Activated naive CD4-positive, alpha-beta T cell treated with anti-CD3 and anti-CD28 coated beads, Interleukin-2, amount 50 U/mL, for 16 hours (primary cell): ENCODE data around the gene FSTL4.

ENCODE experiments used
- DNase-seq: peaks from one replicate; pipeline ENCODE4 v3.0.0-alpha.2; 2020

FSTL4 gene

DNA sequence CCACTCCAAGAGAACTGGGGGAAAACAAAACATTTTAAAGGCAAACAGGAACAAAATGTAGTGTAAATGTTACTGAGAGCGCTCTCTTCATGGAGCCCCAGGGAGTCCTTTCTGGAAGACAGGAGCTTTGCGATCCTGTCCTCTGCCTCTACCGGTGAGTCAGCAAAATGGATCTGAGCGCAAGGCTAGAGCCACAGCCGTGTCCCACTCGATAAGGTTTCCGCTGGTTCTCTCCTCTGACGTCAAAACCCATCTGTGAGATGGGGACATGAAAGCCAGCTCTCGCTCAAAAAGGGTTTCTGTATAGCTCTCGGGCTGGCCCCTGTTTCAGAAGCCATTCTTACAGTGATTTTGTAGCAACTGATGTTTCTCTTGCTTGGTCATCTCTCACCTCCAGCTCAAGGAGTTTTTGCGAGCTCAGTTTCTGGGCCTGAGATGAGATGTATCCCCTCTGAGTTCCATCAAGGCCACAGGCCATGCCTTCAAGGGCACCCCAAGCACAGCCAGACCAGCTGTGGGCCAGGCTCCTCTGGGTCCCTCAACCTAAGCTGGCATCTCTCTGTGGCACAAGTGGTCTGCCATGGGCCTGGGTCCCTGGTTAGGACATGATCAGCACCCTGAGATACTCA lies 101.6 kb downstream of the FSTL4 start:
- DNase-seq = no peak

DNA sequence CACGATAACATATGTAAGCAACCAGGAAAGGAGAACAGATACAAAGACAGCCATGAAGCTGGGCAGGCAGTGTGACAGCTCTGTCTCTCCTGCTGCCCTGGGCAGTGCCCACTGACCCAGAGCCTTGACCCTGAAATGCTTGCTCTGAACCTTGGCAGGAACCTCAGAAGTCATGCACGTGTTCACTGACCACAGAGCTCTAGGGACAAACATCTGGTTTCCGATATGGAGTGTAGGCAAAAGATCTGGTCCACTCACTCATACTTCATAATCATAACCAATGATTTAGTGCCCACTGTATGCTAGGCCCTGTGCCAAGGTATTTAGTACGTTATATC lies 102.6 kb downstream of the FSTL4 start:
- DNase-seq = no peak

DNA sequence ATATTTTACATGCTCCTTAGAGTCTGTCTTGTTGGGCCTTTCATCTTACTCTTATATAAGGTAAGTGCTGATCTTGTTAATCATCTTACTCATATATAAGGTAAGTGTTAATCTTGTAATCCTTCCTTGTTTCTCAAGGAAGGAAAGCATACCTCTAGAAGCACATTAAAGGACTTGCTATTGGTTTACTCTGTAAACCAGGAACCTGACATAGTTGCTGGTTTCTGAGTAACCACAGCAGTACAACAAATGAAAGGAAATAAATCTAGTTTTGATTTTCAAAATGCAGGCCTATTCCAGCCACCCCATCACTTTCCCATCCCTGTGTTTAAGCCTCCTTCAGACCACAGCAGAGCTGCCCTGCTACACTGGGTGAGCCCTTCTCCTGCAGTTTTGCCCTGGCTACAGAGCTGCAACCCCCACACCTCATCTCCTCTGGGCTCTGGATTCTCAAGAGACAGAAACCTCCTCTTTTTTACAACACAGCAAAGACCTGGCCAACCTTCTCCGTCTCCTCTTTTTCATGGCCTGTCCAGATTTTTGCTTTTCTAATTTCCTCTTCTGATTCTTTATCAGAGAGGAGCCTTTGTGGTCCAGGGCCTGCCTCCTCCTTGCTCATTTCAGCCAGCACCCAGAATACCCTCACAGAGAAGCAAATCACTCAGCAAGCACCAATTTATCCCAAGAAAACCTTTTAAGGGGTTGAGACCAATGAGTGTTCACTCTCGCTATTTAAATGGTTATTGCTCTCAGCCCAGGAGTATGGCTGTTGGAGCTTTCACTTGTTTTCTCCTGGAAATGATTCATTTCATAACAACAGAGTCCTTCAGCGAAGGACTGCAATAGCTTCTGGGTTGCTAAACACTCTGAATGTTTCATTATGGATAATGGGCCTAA lies 103.2 kb downstream of the FSTL4 start:
- DNase-seq = no peak

DNA sequence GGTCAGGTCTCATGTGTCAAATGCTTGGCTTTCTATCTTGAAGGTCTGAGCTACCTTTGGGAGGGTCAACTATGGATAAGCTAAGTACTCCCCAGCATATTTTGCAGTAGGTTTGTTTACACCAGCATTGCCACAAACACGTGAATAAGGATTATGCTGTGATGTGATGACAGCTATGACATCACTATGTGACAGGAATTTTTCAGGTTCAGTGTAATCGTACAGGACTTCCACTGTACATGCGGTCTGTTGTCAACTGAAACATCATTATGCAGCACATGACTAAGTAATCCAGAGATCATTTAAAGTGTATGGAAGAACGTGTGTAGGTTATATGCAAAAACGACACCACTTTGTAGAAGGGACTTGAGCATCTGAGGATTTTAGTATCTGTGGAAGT lies 104.0 kb downstream of the FSTL4 start:
- DNase-seq = no peak

DNA sequence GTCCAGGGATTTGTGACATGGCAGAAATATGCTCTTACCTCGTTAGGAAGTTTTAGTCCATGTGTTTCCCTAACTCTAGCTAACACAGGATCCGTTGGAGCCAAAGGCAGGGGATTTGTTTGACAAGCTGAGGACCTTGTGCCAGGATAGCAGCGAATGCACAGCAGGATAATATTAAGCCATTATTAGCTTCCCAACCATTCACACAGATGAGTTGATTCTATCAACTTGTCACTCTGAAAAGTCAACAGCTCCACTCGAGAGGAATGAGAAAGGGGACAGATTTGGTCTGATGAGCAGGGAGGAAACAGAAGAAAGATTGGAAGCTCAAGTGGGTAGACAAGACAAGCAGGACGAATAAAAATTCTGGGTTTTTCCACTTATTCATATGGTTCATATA lies 106.2 kb downstream of the FSTL4 start:
- no peak for DNase-seq

DNA sequence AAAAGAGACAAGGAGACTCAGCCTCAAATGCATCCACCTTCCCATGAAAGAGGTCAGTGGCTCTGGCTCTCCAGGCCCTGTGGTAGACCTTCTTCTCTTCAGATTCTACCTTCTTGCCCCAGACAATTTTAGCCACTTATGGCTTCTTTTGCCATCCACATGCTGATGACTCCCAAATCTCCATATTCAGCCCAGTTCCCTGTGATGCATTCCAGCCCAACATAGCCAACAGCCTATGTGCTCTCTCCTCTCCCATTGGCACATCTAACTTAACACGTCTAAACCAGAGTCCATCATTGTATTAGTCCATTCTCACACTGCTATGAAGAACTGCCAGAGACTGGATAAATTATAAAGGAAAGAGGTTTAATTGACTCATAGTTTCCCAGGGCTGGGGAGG lies 108.8 kb downstream of the FSTL4 start:
- DNase-seq = no peak

DNA sequence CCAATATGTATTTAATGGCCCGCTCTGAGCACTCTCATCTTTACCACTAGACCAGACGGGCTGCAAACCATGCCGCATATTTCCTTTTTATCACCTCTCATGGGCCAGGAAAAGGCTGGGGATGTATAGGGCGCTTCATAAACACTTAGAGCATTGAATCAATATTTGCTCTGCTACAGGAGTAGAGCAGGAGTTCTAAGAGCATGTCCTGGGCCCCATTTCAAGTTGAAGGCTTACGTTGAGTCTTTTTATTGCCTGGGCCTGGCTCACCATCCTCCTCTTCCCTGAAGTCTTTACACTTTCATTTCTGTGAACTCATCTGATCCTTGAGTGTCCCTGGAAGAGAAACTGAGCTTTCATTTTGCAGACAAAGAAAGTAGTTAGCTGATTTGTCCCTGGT lies 112.4 kb downstream of the FSTL4 start:
- no peak for DNase-seq

DNA sequence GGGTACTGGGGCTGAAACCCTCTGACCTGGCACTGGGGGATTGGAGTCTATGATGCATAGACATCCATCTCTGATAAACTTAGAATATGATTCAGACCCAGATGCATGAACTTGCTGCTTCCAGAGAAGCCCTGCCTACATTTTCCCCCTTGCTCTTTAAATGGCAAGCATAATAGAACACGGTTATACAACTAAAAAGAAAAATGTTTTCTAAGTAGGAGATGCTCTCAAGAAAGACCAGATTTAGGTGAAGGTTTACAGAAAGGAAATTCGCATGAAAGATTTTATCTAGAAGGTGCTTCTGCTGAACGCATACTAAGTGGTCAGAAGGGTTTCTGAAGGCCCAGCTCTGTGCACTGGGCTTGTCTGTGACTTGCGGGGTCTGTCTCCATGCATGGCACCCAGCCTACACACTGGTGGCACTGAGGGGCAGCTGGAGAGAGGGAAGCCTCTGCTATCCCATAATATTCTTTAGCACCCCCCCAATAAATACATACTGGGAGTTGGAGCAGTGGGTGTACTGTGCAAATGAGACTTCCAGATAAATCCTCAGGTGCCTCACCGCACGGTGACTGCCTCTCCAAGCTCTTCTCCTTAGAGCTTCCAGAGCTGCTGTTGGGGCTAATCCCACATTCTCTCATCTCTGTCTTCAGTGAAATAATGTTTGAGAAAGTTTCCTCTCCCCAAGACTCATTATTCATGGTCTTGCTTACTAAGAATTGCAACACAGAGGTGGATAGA lies 114.6 kb downstream of the FSTL4 start:
- no peak for DNase-seq

DNA sequence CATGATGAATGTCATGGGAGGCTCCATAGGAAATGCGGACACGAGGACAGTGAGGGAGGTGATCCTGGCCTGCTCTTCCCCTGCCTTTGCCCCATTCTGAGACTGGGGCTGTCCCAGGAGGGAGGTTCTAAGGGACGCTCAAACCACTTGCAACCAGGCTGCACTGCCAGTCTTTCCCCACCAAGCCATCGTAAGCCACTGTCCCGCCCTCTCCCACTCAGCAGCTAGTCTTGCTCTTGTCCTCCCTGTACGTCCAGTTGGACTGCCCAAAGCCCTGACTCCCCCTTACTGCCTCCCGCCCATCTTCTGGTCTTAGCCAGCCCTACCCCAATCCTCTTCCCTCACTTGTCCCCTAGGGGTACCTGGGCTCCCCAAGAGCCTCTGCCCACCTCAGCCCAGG lies 115.7 kb downstream of the FSTL4 start:
- DNase-seq = no peak

DNA sequence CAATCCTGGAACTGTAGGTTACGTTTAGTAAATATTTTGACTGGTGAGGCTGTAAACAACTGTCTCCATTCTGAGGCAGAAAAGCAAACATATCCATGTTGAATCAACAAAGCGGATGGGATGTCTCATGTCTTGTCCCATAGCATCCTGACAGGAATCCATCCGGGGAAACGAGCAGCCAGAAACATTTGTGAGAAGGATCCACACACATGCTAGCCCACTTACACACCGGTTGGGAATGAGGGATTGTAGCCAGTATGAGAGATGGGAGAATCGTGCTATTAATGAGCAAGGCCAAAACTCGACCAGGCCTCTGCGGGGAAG lies 117.5 kb downstream of the FSTL4 start:
- DNase-seq = no peak

DNA sequence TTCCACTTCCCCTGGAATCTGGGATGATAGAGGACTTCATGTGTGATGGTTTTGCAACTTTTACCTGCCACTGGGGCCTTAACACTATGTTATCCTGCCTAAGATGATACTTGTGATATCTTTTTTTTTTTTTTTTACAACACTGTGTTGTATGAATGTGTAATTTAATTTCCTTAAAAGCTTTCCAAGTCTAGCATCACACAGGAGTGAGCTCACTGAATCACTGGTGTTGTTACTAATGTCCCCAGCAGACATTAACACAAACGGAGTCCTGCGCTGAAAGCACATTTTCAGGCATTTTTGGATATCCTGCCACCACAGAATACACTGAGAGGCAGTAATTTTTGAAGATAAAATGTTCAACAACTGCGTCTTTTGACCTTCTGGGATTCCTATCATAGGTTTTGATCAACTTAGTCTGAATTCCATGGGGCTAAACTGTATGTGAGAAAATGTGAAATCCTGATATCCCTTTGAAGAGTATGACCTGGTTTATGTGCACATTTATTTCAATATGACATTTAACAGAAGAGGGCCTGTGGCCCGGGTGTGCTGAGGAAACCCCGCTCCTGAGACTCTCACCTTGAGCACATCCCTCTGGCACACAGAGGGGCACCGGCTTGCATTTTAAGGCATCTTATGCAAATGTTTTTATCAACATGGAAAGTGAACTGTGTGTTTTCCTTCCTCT lies 118.0 kb downstream of the FSTL4 start:
- no peak for DNase-seq

DNA sequence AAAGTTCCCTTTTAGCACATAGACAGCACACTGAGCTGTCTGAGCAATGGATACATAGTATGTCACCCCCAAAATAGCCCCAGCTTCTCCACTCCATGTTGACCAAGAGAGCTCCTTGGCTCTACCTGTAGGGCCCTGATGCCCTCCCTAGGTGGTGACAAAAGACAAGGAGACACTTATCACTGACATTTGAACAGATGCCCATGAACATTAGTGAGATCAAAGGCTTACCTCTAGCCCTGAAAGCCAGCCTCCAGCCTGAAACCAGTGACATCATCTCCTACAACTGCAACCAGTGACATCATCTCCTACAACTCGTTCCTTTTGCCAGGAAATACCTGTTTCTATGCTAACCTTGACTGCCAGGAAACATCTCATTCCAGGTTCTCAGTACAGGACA lies 122.7 kb downstream of the FSTL4 start:
- DNase-seq = no peak

DNA sequence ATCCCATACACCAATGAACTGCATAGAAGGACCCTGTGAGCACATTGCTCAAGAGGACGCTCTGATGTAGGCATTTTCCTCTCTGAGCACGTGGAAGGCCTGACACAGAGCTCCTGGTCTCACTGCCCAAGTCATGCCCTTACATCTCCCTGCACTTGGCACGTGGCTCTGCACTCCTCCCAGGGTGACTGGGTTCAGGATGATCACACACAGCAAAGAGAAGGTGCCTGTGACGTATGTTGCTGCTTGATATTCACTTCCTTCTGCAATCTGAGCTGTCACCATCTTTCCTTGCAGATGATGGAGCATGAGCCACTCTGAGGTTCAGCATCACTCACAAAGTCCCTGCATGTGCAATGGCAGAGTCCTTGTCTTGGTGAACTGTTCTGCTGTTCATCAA lies 125.2 kb downstream of the FSTL4 start:
- DNase-seq = no peak

DNA sequence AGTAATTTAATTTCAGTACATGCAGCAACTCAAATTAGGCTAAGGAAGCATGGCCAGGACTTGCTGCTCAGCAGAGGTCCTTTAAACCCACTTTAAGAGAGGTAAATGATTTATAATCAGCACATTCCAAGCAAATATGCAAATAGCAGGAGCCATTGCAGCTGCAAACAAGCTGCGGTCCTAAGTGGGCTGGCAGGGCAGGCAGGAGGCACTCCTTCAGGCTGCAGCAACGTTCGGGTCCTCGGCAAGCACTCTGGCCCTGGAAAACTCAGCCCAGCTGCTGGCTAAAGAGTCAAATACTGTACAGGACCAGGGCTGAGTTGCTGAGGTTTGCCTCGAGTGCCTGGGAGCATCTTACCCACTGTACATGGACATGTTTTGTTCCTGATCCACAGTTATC lies 126.9 kb downstream of the FSTL4 start:
- no peak for DNase-seq

DNA sequence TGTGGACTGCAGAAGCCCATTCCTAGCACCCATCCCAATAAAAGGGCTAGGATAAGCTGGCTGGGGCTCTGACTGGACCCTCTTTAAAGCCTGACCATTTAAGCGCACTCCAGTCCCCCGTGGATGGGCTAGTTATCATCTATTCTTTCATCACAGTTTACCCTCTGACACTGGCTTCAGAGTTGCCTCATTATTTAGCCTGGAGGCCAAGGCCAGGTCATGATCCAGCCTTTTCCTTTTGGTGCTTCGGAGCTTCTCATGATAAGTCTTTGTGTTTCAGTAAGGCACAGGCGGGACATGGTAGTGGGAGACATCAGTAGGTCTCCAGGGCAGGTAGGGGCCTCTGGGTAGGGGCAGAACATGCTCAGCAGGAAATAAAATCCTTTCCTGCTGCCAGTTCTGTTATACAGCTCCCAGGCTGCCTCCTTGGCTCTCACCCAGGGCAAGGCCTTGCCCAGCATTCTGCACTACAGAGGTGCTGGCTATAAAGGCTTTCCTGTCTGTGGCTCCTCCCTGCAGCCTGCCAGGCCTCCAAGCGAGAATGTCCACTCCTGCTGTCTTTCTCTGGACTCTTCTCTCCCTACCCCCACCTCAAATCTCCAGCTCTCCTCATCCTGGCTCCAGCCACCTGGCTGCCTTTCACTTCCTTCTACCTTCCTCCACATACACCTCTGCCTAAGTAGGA lies 128.8 kb downstream of the FSTL4 start:
- no peak for DNase-seq

DNA sequence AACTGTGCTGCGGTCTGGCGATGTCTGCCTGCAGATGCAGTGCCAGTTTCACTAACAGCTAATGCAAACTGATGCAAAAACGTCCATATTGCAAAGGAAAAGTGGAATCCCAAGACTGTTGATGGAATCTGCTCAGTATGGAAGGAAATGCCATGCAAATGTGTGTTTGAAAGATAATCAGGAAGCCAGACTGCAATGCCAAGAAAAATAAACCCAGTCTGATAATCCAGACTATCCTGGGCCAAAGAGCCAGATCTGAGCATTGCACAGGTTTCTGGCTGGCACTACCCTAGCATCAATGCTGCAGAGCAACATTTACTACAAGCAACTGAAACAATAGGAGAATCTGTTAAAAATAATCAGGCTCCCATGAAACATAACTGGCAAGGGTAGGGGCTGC lies 130.3 kb downstream of the FSTL4 start:
- no peak for DNase-seq

DNA sequence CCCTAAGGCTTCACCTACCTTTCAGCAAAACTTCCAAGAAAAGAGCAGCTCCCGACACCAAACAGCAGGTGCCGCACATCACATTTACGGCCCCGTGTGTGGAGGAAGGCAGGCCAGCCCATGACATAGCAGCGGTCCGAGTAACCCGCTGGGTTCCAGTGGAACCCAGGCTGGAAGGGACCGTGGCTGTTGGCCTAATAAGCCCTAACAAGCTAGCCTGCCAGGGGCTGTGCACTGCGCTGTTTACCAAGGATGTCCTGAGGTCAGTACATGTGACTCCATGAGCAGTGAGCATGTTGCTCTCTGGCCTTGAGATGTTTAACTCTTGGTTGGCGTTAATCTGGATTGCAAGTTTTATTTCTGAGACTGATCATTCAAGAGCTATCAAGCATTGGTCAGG lies 131.5 kb downstream of the FSTL4 start:
- DNase-seq = no peak

DNA sequence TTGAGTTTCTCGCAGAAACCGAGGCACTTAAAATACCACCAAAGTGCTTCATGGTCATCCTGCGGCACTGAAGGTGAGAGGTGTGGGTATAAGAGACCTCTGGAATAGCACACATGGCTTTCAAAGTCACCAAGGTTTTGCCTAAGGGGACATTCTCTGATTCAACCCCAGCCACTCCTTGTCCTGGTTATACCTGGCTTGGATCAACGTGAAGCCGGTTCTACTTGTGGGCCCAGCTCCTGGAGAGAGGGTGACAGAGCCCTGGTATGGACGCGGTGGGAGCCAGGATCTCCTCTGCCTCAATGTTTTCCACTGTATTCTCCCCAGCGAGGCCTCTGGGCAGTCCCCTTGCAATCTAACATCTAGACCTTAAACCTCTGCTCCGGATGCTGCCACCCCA lies 132.0 kb downstream of the FSTL4 start:
- no peak for DNase-seq

DNA sequence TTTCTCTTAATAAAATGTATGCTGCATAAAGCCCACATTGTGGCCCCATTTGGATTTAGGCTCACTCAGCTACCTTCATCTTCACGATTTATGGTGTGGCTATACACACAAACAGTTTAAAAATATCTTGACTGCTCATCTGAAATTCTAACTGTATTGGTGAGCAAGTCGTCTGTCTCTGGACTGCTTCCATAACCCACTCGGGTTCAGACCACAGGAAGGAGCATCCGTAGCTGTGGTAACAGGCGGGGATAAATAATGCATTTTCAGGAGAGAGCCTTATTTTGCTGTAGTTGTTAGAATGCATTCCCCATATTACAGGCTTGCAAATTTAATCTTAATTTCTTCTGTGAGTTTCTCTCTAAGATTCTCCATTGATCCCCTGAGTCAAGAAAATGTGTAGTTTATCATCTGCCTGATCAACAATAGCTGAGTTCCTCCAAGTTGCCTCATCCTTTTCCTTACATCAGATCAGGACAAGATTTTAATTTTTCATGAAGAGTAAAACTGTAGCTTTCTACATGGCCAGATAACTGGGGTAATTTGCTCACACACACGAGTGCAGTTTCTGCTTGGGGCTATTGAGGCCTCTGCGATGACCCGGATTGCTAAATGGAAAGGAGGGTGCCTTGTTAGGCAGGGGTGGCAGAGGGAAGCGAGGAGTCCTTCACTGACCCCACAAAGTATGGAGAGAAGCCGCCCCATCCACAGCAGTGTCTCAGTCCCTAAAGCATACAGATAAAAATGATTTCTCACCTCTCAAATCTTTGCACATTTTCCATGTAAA lies 133.9 kb downstream of the FSTL4 start:
- no peak for DNase-seq

DNA sequence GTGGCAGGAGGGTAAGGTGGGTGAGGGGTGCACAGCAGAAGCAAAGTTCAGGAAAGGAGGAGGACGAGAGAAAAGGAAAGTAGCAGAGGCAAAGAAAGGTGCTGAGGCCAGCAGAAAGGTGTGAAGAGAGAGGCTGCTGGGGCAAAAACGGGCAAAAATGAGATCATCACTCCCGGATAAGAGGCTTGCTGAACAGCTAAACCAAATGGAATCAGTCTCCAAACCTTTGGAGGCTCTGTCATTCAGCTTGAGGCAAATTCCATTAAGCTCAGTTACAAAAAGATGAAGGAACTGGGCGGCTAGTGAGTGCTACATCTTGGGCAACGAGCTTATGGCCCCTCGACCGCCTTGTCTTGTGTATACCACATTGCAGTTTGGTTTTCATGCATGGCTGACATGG lies 136.4 kb downstream of the FSTL4 start:
- no peak for DNase-seq

DNA sequence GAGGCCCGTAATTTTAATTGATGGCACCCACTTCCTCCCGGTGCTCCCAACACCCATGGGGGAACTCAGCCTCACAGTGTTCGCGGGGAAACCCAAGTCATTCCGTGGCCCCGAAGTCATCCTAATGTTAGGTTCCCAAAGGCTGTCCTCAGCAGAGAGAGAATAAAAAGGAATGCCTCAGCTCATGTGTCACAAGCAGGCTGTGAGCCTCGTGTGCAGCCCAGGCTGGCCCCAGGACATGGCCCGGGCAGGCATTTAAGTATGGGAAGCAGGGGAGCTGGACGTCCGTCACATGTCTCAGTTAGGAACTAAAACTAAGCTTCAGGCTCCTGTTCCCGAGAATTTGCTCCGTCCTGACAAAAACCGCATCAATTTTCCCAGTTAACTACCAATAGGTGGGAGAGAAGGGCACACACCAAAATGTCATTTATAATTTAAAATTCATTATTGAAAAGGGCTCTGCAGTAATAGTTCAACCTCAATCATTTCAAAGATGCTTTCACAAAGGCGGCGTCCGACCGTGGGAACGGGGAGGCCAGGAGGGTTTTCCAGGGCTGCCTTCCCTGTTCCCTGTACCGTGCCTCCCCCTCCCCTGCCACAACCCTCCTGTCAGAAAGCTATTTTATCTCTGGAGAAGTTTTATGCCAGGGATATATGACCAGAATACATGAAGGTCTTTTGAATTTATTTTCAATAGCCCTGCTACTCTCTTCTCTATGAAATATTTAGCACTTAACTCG lies 137.3 kb downstream of the FSTL4 start:
- DNase-seq = no peak

DNA sequence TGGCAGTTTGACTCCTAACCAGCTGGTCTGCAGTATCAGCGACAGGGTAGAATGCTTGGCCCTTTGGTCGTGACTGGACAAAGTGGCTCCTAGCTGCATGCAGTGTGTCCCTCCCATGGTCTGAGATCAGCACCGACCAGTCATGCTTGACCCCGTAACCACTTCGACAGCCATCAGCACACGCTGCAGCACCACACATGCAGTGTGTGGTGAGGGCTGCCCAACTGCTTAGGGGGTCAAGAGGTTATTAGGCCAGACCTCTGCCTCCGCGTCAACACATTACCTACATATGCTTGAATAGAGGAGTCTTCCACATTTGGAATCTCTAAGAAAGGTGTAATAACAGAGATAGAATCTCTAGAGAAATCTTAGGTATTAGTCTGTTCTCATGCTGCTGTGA lies 139.1 kb downstream of the FSTL4 start:
- DNase-seq = no peak
